Prostate gland (tissue), 2 donors: Measurements from ENCODE around the gene PTPRD.

Experiments
- POLR2A ChIP-seq: fragments of 450-650 bp; IDR thresholded peaks from one replicate; pipeline ENCODE4 v1.6.1; 2016; ENCODE audit warnings: antibody characterized with exemption, mild to moderate bottlenecking
- TF ChIP-seq, protein P1 (sequence below), 4 experiments: fragments of 200-600 bp in 2 of 4; fragments of 450-650 bp in 2 of 4; sonication (generic) in 2 of 4; IDR thresholded peaks; 1 replicate in 3 of 4; 2 replicates in 1 of 4; pipeline ENCODE4 v1.5.1; 2016 to 2019; ENCODE audit warnings: antibody characterized with exemption in 4 of 4, mild to moderate bottlenecking in 2 of 4, moderate library complexity in 2 of 4

DNA sequence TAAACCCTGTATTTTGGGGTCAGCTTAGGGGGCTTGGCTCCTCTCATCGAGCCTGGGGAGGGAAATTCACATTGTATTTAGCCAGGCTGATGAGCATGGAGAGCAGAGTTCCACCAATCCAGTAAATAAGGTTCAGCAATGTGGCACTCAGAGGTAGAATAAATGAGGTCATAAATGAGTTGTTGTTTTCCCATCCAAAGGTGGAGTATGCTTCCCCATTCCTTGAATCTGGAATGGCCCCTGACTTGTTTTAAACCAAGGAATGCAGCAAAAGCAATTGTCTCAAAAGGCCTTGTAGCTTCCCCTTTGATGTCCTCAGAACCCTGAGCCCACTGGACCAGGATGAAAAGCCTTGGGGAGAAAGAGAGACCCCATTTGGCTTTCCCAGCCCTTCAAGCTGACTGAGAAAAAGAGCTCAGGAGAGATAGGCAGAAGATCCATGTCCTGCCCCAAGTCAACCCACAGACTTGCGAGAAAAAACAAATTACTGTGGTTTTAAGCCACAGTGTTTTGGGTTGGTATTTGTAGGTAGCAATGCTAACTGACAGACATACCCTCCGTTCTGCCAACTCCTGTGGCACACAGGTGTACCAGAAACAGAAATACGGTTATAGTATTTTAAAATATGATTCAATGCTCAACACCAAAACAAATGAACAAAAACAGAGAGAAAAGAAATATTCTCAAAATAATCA lies 2247.2 kb downstream of the PTPRD start:
- TF ChIP-seq, protein P1, sequence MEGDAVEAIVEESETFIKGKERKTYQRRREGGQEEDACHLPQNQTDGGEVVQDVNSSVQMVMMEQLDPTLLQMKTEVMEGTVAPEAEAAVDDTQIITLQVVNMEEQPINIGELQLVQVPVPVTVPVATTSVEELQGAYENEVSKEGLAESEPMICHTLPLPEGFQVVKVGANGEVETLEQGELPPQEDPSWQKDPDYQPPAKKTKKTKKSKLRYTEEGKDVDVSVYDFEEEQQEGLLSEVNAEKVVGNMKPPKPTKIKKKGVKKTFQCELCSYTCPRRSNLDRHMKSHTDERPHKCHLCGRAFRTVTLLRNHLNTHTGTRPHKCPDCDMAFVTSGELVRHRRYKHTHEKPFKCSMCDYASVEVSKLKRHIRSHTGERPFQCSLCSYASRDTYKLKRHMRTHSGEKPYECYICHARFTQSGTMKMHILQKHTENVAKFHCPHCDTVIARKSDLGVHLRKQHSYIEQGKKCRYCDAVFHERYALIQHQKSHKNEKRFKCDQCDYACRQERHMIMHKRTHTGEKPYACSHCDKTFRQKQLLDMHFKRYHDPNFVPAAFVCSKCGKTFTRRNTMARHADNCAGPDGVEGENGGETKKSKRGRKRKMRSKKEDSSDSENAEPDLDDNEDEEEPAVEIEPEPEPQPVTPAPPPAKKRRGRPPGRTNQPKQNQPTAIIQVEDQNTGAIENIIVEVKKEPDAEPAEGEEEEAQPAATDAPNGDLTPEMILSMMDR (IDR thresholded peaks at IDR 0.05), result no peak
- no peak for TF ChIP-seq POLR2A
